Panc1 (cell line): Measurements from ENCODE around the gene ZDHHC7. TPM values are rescaled to one million over a fixed set of nuclear protein-coding genes. Genes with fewer than 3 reads are reported as not detected.

Experiments
- ATAC-seq: fragments of 200-7000 bp; cut with Tn5 transposase; 2 replicates; pipeline ENCODE4 v1.9.1; 2020; ENCODE audit warnings: mild to moderate bottlenecking, moderate library complexity
- BruUV-seq: library from RNA; stranded (reverse); fragments of 400-500 nt; replicated peaks from 2 replicates; lab custom pipeline; 2021; lab: Mats Ljungman, UMichigan
- CTCF ChIA-PET: fragments of 300-600 bp; sonication (Branson Sonifier 250); formaldehyde crosslinking; loops from one replicate; lab custom pipeline; 2022; ENCODE audit warnings: antibody characterized with exemption; lab: Charles Lee
- POLR2A ChIA-PET: fragments of 300-600 bp; sonication (Branson Sonifier 250); formaldehyde crosslinking; loops from one replicate; lab custom pipeline; 2022; ENCODE audit warnings: antibody characterized with exemption; lab: Charles Lee
- DNase-seq: peaks from one replicate; pipeline ENCODE4 v3.0.0-alpha.2; 2010; ENCODE audit warnings: low read depth, low spot score
- H3K27ac ChIP-seq: 2 replicates; pipeline ENCODE4 v1.5.1; 2011; ENCODE audit warnings: mild to moderate bottlenecking, low read length, inconsistent platforms
- H3K27me3 ChIP-seq: fragments of 200-500 bp; sonication (Bioruptor generic); 2 replicates; pipeline ENCODE4 v1.6.0; 2014; ENCODE audit warnings: low read length, inconsistent platforms; ENCODE audit not compliant: control insufficient read depth, insufficient read depth
- H3K36me3 ChIP-seq: fragments of 200-500 bp; sonication (Bioruptor generic); 2 replicates; pipeline ENCODE4 v1.5.1; 2014; ENCODE audit warnings: inconsistent platforms, mild to moderate bottlenecking, low read length, moderate library complexity; ENCODE audit not compliant: control insufficient read depth, insufficient read depth
- H3K4me1 ChIP-seq: 2 replicates; pipeline ENCODE4 v1.5.1; 2011; ENCODE audit warnings: inconsistent platforms, mild to moderate bottlenecking, low read length, moderate library complexity; ENCODE audit not compliant: control insufficient read depth, insufficient read depth
- H3K4me3 ChIP-seq, 2 experiments: 2 replicates each; pipeline ENCODE4 v1.5.1; 2011 to 2012; ENCODE audit warnings: low read depth in 2 of 2, low read length in 2 of 2, mild to moderate bottlenecking in 2 of 2, inconsistent platforms in 1 of 2, moderate library complexity in 1 of 2
- H3K9me3 ChIP-seq: fragments of 200-500 bp; sonication (Bioruptor generic); 2 replicates; pipeline ENCODE4 v1.5.1; 2014; ENCODE audit warnings: low read depth, mild to moderate bottlenecking, inconsistent platforms, low read length, moderate library complexity; ENCODE audit not compliant: control insufficient read depth, insufficient read depth
- CTCF ChIP-seq: fragments of 450-650 bp; IDR thresholded peaks from 2 replicates; pipeline ENCODE4 v1.5.1; 2017; ENCODE audit warnings: mild to moderate bottlenecking
- POLR2AphosphoS5 ChIP-seq: IDR thresholded peaks from 2 replicates; pipeline ENCODE4 v1.6.1; 2012; ENCODE audit warnings: mild to moderate bottlenecking, low read depth, low read length, moderate library complexity
- REST ChIP-seq, 2 experiments: IDR thresholded peaks; 2 replicates each; pipeline ENCODE4 v1.6.1; 2011 to 2012; ENCODE audit warnings: low read depth in 2 of 2, control low read depth in 1 of 2, low read length in 1 of 2, mild to moderate bottlenecking in 1 of 2, moderate library complexity in 1 of 2; ENCODE audit not compliant: insufficient read depth in 1 of 2
- SIN3A ChIP-seq: IDR thresholded peaks from 2 replicates; pipeline ENCODE4 v1.6.1; 2012; ENCODE audit warnings: low read depth, mild to moderate bottlenecking, low read length, moderate library complexity, borderline replicate concordance; ENCODE audit not compliant: insufficient read depth
- TCF7L2 ChIP-seq: IDR thresholded peaks from 2 replicates; pipeline ENCODE4 v1.6.1; 2011; ENCODE audit warnings: mild to moderate bottlenecking, low read depth, low read length, inconsistent platforms
- in situ Hi-C: cut with HindIII; loops from 2 replicates; pipeline ENCODE4 v1.10.0; 2016; ENCODE audit warnings: low sequenced_read_pairs, low pct_unique_long_range_greater_than_20kb
- intact Hi-C: fragments of 100-400 bp; cut with micrococcal nuclease; formaldehyde crosslinking; loops from one replicate; pipeline ENCODE4 v1.10.0; 2022; ENCODE audit not compliant: unreplicated experiment
- total RNA-seq: library from RNA; stranded (reverse); gene quantifications from one replicate; pipeline ENCODE4 v1.2.1, GENCODE V29; 2021; ENCODE audit not compliant: unreplicated experiment

ZDHHC7 gene
- total RNA-seq, 1 experiment from 2014 or later, result 71.5 TPM

- TF ChIP-seq POLR2AphosphoS5 (no peak), SIN3A (no peak), CTCF (no peak), TCF7L2 (no peak), REST (IDR thresholded peaks at IDR 0.05; ENCODE audit: insufficient read depth in 1 of 2, low read depth in 2 of 2, low read length in 1 of 2) (no peak)
- ATAC-seq (no peak), DNase-seq (no peak)
- no peaks in the 10 kb centered on the region for H3K27me3 ChIP-seq
- in situ Hi-C loops (no loop called here), intact Hi-C loops (no loop called here)
- CTCF ChIA-PET, result no interaction called here
- no peak overlapping the region for H3K4me3 ChIP-seq
- POLR2A ChIA-PET, result no interaction called here
- H3K36me3 ChIP-seq, result peaks cover 9% of the 10 kb centered on the region
- H3K27ac ChIP-seq, result no peak overlapping the region
- no peaks in the 10 kb centered on the region for H3K9me3 ChIP-seq
- no TSS peak for BruUV-seq
- H3K4me1 ChIP-seq, result peaks cover 7% of the 10 kb centered on the region
Observed at GRCh38 chr16:84986879-84987278, 24.5 kb downstream of the ZDHHC7 start.

GRCh38 chr16:84986102-84986501 lies 25.2 kb downstream of the ZDHHC7 start:
- H3K4me1 ChIP-seq, result peaks cover 7% of the 10 kb centered on the region
- H3K9me3 ChIP-seq, result no peaks in the 10 kb centered on the region
- ATAC-seq (no peak), DNase-seq (no peak)
- no peaks in the 10 kb centered on the region for H3K27me3 ChIP-seq
- no TSS peak for BruUV-seq
- in situ Hi-C loops, result no loop called here
- peak overlapping the region; percentile 29; the same call in 1 of the 2 replicates for H3K27ac ChIP-seq
- intact Hi-C loops, result no loop called here
- no peak overlapping the region for H3K4me3 ChIP-seq
- peaks cover 9% of the 10 kb centered on the region for H3K36me3 ChIP-seq
- POLR2A ChIA-PET, result no interaction called here
- CTCF ChIA-PET, result no interaction called here
- no peak for TF ChIP-seq TCF7L2
- TF ChIP-seq POLR2AphosphoS5, result no peak
- TF ChIP-seq SIN3A, result no peak
- no peak for TF ChIP-seq REST (IDR thresholded peaks at IDR 0.05; ENCODE audit: insufficient read depth in 1 of 2, low read depth in 2 of 2, low read length in 1 of 2)
- no peak for TF ChIP-seq CTCF
